K562 (cell line): ENCODE measurements around the gene METTL2B. TPM values are rescaled to one million over a fixed set of nuclear protein-coding genes. Genes with fewer than 3 reads are reported as not detected.

Experiments used
- ATF4 ChIP-seq: fragments of 450-650 bp; formaldehyde crosslinking; IDR thresholded peaks from 2 replicates; pipeline ENCODE4 v1.4.0; 2022; ENCODE audit warnings: mild to moderate bottlenecking, moderate library complexity
- CBFA2T2 ChIP-seq: fragments of 450-650 bp; conservative IDR thresholded peaks from 2 replicates; pipeline ENCODE4 v1.6.1; 2017; ENCODE audit warnings: mild to moderate bottlenecking
- CBX3 ChIP-seq, 2 experiments: IDR thresholded peaks; 1 replicate in 1 of 2; 2 replicates in 1 of 2; pipeline ENCODE4 v1.6.1; 2012; ENCODE audit warnings: inconsistent platforms in 2 of 2, low read length in 2 of 2, borderline replicate concordance in 1 of 2, control low read depth in 1 of 2
- CBX5 ChIP-seq: IDR thresholded peaks from 2 replicates; pipeline ENCODE4 v1.6.1; 2014; ENCODE audit warnings: low read depth, borderline replicate concordance
- E2F6 ChIP-seq, 2 experiments: IDR thresholded peaks; 2 replicates each; pipeline ENCODE4 v1.6.1; 2011; ENCODE audit warnings: borderline replicate concordance in 1 of 2, control low read depth in 1 of 2, low read depth in 1 of 2, low read length in 1 of 2, mild to moderate bottlenecking in 1 of 2, mixed read lengths in 1 of 2, moderate library complexity in 1 of 2; ENCODE audit not compliant: insufficient read depth in 1 of 2, insufficient read length in 1 of 2, poor library complexity in 1 of 2, severe bottlenecking in 1 of 2; ENCODE audit errors: extremely low read depth in 1 of 2
- EP400 ChIP-seq: fragments of 450-650 bp; IDR thresholded peaks from 2 replicates; pipeline ENCODE4 v1.6.1; 2017; ENCODE audit warnings: antibody characterized with exemption, mild to moderate bottlenecking, moderate library complexity
- HIVEP1 ChIP-seq: fragments of 250-450 bp; sonication (Bioruptor Pico); IDR thresholded peaks from 2 replicates; pipeline ENCODE4 v1.4.0; 2020; ENCODE audit warnings: mild to moderate bottlenecking
- PHF8 ChIP-seq: fragments of 200-600 bp; sonication (generic); IDR thresholded peaks from 2 replicates; pipeline ENCODE4 v1.6.1; 2012; ENCODE audit warnings: mixed run types, mild to moderate bottlenecking, inconsistent platforms, low read length, moderate library complexity, borderline replicate concordance
- POLR2H ChIP-seq: IDR thresholded peaks from 2 replicates; pipeline ENCODE4 v1.6.1; 2016; ENCODE audit warnings: missing genetic modification characterization, low read depth, mild to moderate bottlenecking, control low read depth, missing compliant biosample characterization, moderate library complexity
- RCOR1 ChIP-seq, 2 experiments: IDR thresholded peaks; 2 replicates each; pipeline ENCODE4 v1.6.1; 2012; ENCODE audit warnings: low read depth in 2 of 2, low read length in 2 of 2, borderline replicate concordance in 1 of 2, improper control_type of control experiment in 1 of 2
- THAP12 ChIP-seq: fragments of 250-450 bp; sonication (Bioruptor Pico); IDR thresholded peaks from 2 replicates; pipeline ENCODE4 v1.9.0; 2021; ENCODE audit warnings: mild to moderate bottlenecking, inconsistent platforms
- THRAP3 ChIP-seq: fragments of 450-650 bp; IDR thresholded peaks from 2 replicates; pipeline ENCODE4 v1.6.1; 2016; ENCODE audit warnings: mild to moderate bottlenecking, inconsistent platforms, borderline replicate concordance
- VEZF1 ChIP-seq: fragments of 200-800 bp; sonication (Bioruptor generic); IDR thresholded peaks from 2 replicates; pipeline ENCODE4 v1.6.1; 2017; ENCODE audit warnings: missing genetic modification characterization, missing compliant biosample characterization
- YY1 ChIP-seq, 3 experiments: IDR thresholded peaks; 2 replicates each; pipeline ENCODE4 v1.6.1; 2011; ENCODE audit warnings: low read length in 2 of 3, mild to moderate bottlenecking in 2 of 3, moderate library complexity in 2 of 3, borderline replicate concordance in 1 of 3, control low read depth in 1 of 3, low read depth in 1 of 3; ENCODE audit not compliant: insufficient read depth in 3 of 3, insufficient replicate concordance in 2 of 3, control insufficient read depth in 1 of 3, insufficient read length in 1 of 3; ENCODE audit errors: extremely low read depth in 1 of 3
- ZBTB17 ChIP-seq: fragments of 450-650 bp; formaldehyde crosslinking; IDR thresholded peaks from 2 replicates; pipeline ENCODE4 v1.4.0; 2020; ENCODE audit warnings: mild to moderate bottlenecking
- ZFP36 ChIP-seq: fragments of 150-350 bp; IDR thresholded peaks from 2 replicates; pipeline ENCODE4 v1.6.1; 2018; ENCODE audit warnings: low read length, low read depth; ENCODE audit not compliant: partially characterized antibody
- ZFX ChIP-seq: sonication (generic); formaldehyde crosslinking; IDR thresholded peaks from 2 replicates; pipeline ENCODE4 v1.8.0; 2022; ENCODE audit warnings: mild to moderate bottlenecking, missing genetic modification reagents, moderate library complexity
- ZNF766 ChIP-seq: fragments of 200-800 bp; sonication (Bioruptor generic); conservative IDR thresholded peaks from 2 replicates; pipeline ENCODE4 v1.6.1; 2016; ENCODE audit warnings: missing genetic modification characterization, missing compliant biosample characterization
- polyA plus RNA-seq, 8 experiments: library from polyadenylated mRNA; depleted of rRNA in 4 of 8; stranded (reverse) in 5 of 8; unstranded in 3 of 8; fragments of >200 nt; fragmentation: Nextera tagmentation in 2 of 8; fragmentation: Illumina TruSeq in 1 of 8; extraction: Ambion mirVana in 2 of 8; extraction: Trizol in 1 of 8; gene quantifications; 2 replicates each; pipeline versions ENCODE4 v1.2.1 to v1.2.3, GENCODE V29; 2011 to 2014; ENCODE audit warnings: inconsistent platforms in 1 of 8, missing spikeins in 1 of 8
- total RNA-seq, 7 experiments: library from RNA; depleted of rRNA in 6 of 7; stranded (reverse); fragments of >200 nt in 6 of 7; fragmentation: Illumina TruSeq in 2 of 7; extraction: Trizol in 2 of 7; gene quantifications; 2 replicates each; pipeline versions ENCODE4 v1.2.1 to v1.2.3, GENCODE V29; 2011 to 2021; ENCODE audit warnings: low replicate concordance in 1 of 7

The METTL2B gene
- total and polyA plus RNA-seq, 9 of the 15 experiments (the other 6 are each of a cell fraction or from before 2014, with no cell fraction given), result 35.9 to 95.7 (median 79.2) TPM

GRCh38 chr7:128476402-128477335 lies at the start of gene METTL2B (continued):
- TF ChIP-seq E2F6 (IDR thresholded peaks at IDR 0.05; ENCODE audit: borderline replicate concordance in 1 of 2, extremely low read depth in 1 of 2, insufficient read depth in 1 of 2, insufficient read length in 1 of 2, low read depth in 1 of 2, low read length in 1 of 2, poor library complexity in 1 of 2, severe bottlenecking in 1 of 2), result peak; percentile 99
- peak; percentile 87 for TF ChIP-seq ZFX (CRISPR knock-in tag)
- TF ChIP-seq CBX3 (IDR thresholded peaks at IDR 0.05; ENCODE audit: borderline replicate concordance in 1 of 2, low read length in 2 of 2), result peak in 1 of 2 experiments; percentile 96; a peak in 1 of 3 replicates
- TF ChIP-seq CBFA2T2, result 0 out of 2 replicates have a peak, but pooled peaks have one; percentile 22
- TF ChIP-seq ZBTB17 (CRISPR knock-in tag), result peak; percentile 40; the same call in 1 of the 2 replicates
- TF ChIP-seq VEZF1 (CRISPR knock-in tag), result 0 out of 2 replicates have a peak, but pooled peaks have one; percentile 59
- TF ChIP-seq ZFP36, result peak; percentile 26
- peak; percentile 80; the same call in 1 of the 2 replicates for TF ChIP-seq PHF8
- TF ChIP-seq CBX5, result 0 out of 2 replicates have a peak, but pooled peaks have one; percentile 68
- TF ChIP-seq ATF4 (CRISPR knock-in tag), result 0 out of 2 replicates have a peak, but pooled peaks have one; percentile 11
- TF ChIP-seq EP400, result peak; percentile 97
- TF ChIP-seq THRAP3, result peak; percentile 12; the same call in 1 of the 2 replicates
- TF ChIP-seq RCOR1 (IDR thresholded peaks at IDR 0.05; ENCODE audit: borderline replicate concordance in 1 of 2, low read depth in 2 of 2, low read length in 2 of 2), result peak in 1 of 2 experiments; percentile 47; a peak in 1 of 4 replicates
- TF ChIP-seq HIVEP1 (CRISPR knock-in tag), result 0 out of 2 replicates have a peak, but pooled peaks have one; percentile 48
- peak; percentile 64; the same call in 1 of the 2 replicates for TF ChIP-seq THAP12
- peak; percentile 77 for TF ChIP-seq ZNF766 (CRISPR knock-in tag)
- peak; percentile 89 for TF ChIP-seq POLR2H
- peak; percentile 86 to 98 (median 96) for TF ChIP-seq YY1 (IDR thresholded peaks at IDR 0.05; ENCODE audit: borderline replicate concordance in 1 of 3, control insufficient read depth in 1 of 3, extremely low read depth in 1 of 3, insufficient read depth in 3 of 3, insufficient read length in 1 of 3, insufficient replicate concordance in 2 of 3, low read depth in 1 of 3, low read length in 2 of 3)
